GM12873 (cell line): ENCODE data around the gene FIGNL2.

Experiments used
- CTCF ChIP-seq: IDR thresholded peaks from 2 replicates; pipeline ENCODE4 v1.5.1; 2012; ENCODE audit warnings: low read depth, mild to moderate bottlenecking, moderate library complexity, low read length, control low read depth; ENCODE audit not compliant: insufficient read depth; ENCODE audit errors: missing control alignments

FIGNL2 gene

GRCh38 chr12:51863363-51863932 is 14.9 kb upstream of the FIGNL2 start:
- no peak for TF ChIP-seq CTCF

- TF ChIP-seq CTCF: no peak
Measured at GRCh38 chr12:51862947-51863346, 14.4 kb upstream of the FIGNL2 start.

GRCh38 chr12:51860986-51861385 is 12.5 kb upstream of the FIGNL2 start:
- TF ChIP-seq CTCF: no peak

GRCh38 chr12:51855586-51856428 is 7.3 kb upstream of the FIGNL2 start:
- TF ChIP-seq CTCF: no peak

GRCh38 chr12:51852404-51853137 is 4.1 kb upstream of the FIGNL2 start:
- TF ChIP-seq CTCF: no peak

GRCh38 chr12:51851413-51852124 is 3.1 kb upstream of the FIGNL2 start:
- TF ChIP-seq CTCF: no peak

GRCh38 chr12:51850965-51851299 is 2.4 kb upstream of the FIGNL2 start:
- TF ChIP-seq CTCF: no peak
